ENCODE measurements around the gene ETV1. TPM values are rescaled to one million over a fixed set of nuclear protein-coding genes. Genes with fewer than 3 reads are reported as not detected.

The ETV1 gene
- total and polyA plus RNA-seq, 9 of the 15 experiments (the other 6 are each of a cell fraction or from before 2014, with no cell fraction given), result 7.2 to 27.4 (median 14.0) TPM

DNA sequence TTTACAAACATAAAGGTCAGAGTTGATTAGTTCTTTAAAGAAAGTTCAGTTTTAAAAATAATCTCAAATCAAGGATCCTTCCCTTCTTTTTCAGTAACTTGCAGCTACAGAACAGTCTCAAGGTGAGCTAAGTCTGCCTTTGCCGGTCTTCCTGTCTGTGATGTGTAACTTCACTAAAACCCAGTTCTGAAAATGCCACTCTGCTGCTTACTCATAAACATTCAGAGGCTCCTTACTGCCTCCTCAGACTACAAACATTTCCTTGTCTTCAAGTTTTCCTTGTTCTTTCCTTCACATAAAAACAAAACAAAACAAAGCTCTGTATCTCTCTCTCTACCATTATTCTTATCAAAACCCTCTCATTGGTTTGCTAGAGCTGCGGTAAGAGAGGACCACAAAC, 128.7 kb downstream of the ETV1 start:
- intact Hi-C loops (cut with micrococcal nuclease) (no loop called here), in situ Hi-C loops (cut with MboI) (no loop called here)
- Histone ChIP-seq H3K4me3 (no peak overlapping the region), H3K27ac (ENCODE audit: extremely low read depth, low read depth, low read length) (no peak overlapping the region), H3K4me2 (ENCODE audit: insufficient read depth, low read length) (no peak overlapping the region), H3K9ac (ENCODE audit: insufficient read depth in 1 of 2, low read depth in 2 of 2, low read length in 2 of 2) (no peak overlapping the region), H4K20me1 (replicated peaks; ENCODE audit: control insufficient read depth, insufficient read depth, low read length) (no peaks in the 10 kb centered on the region), H2AFZ (ENCODE audit: low read depth, low read length) (0 out of 2 replicates have a peak overlapping the region, but pooled peaks have one; percentile 46), H3K79me2 (ENCODE audit: control insufficient read depth, insufficient read depth, low read length) (no peaks in the 10 kb centered on the region), H3K4me1 (replicated peaks in 1 of 2; ENCODE audit: control insufficient read depth in 2 of 2, insufficient read depth in 2 of 2, low read length in 2 of 2) (no peaks in the 10 kb centered on the region), H3K9me1 (ENCODE audit: control insufficient read depth, insufficient read depth, low read length) (no peaks in the 10 kb centered on the region), H3K36me3 (ENCODE audit: control insufficient read depth, insufficient read depth, low read length) (no peaks in the 10 kb centered on the region), H3K27me3 (ENCODE audit: control insufficient read depth in 2 of 2, insufficient read depth in 2 of 2, low read length in 2 of 2) (no peaks in the 10 kb centered on the region), H3K9me3 (replicated peaks; ENCODE audit: control insufficient read depth, insufficient read depth, low read depth, low read length) (no peaks in the 10 kb centered on the region)
- WGBS (ENCODE audit: insufficient coverage, low coverage, missing lambda C conversion rate), result 3% methylated on average over 2 of the region's 2 CpGs
- ChIA-PET CTCF (ENCODE audit: low intra/inter-chr PET ratio) (no interaction called here), POLR2A (no interaction called here)
- no peak for FAIRE-seq
- no TSS peak for BruUV-seq (replicated peaks)
- ATAC-seq, result no peak
- TF ChIP-seq TCF3 (CRISPR knock-in tag; IDR thresholded peaks at IDR 0.05) (no peak), MAFG (tag; conservative IDR thresholded peaks at IDR 0.05) (no peak), ZNF274 (IDR thresholded peaks at IDR 0.05; ENCODE audit: borderline replicate concordance, low read depth, low read length) (no peak), YY1 (IDR thresholded peaks at IDR 0.05; ENCODE audit: borderline replicate concordance in 1 of 3, control insufficient read depth in 1 of 3, extremely low read depth in 1 of 3, insufficient read depth in 3 of 3, insufficient read length in 1 of 3, insufficient replicate concordance in 2 of 3, low read depth in 1 of 3, low read length in 2 of 3) (no peak), SP1 (CRISPR knock-in tag; IDR thresholded peaks at IDR 0.05) (no peak), ARID1B (IDR thresholded peaks at IDR 0.05) (no peak), ADNP (tag; IDR thresholded peaks at IDR 0.05) (no peak)
- DNase-seq (ENCODE audit: extremely low read depth in 1 of 4, low spot score in 3 of 4), result no peak
